Prostate gland (tissue), 2 donors: ENCODE data around the gene PPFIA2. TPM values are rescaled to one million over a fixed set of nuclear protein-coding genes. Genes with fewer than 3 reads are reported as not detected.

Source experiments
- DNase-seq: peaks from one replicate; pipeline ENCODE4 v3.0.0-alpha.2; 2019; ENCODE audit warnings: low spot score
- H3K27ac ChIP-seq, 2 donors: fragments of 200-600 bp; sonication (generic); 2 replicates each; pipeline ENCODE4 v1.5.1; 2017 to 2019
- H3K27me3 ChIP-seq: fragments of 200-600 bp; sonication (generic); replicated peaks from 2 replicates; pipeline ENCODE4 v1.5.1; 2019; ENCODE audit not compliant: insufficient read depth
- H3K36me3 ChIP-seq, 2 donors: fragments of 200-600 bp; sonication (generic); 1 replicate in 1 of 2; 2 replicates in 1 of 2; pipeline versions ENCODE4 v1.5.1 to v1.8.1; 2017 to 2019
- H3K4me1 ChIP-seq: fragments of 200-600 bp; sonication (generic); replicated peaks from 2 replicates; pipeline ENCODE4 v1.5.1; 2019
- H3K4me3 ChIP-seq, 2 donors: fragments of 200-600 bp; sonication (generic); 2 replicates each; pipeline ENCODE4 v1.5.1; 2017 to 2019
- H3K9me3 ChIP-seq: fragments of 200-600 bp; sonication (generic); 2 replicates; pipeline ENCODE4 v1.5.1; 2017
- CTCF ChIP-seq, 4 experiments: fragments of 200-600 bp in 2 of 4; fragments of 450-650 bp in 2 of 4; sonication (generic) in 2 of 4; IDR thresholded peaks; 1 replicate in 3 of 4; 2 replicates in 1 of 4; pipeline ENCODE4 v1.5.1; 2016 to 2019; ENCODE audit warnings: antibody characterized with exemption in 4 of 4, mild to moderate bottlenecking in 2 of 4, moderate library complexity in 2 of 4
- POLR2A ChIP-seq: fragments of 450-650 bp; IDR thresholded peaks from one replicate; pipeline ENCODE4 v1.6.1; 2016; ENCODE audit warnings: antibody characterized with exemption, mild to moderate bottlenecking
- POLR2AphosphoS5 ChIP-seq: sonication (generic); formaldehyde crosslinking; IDR thresholded peaks from one replicate; pipeline ENCODE4 v1.6.1; 2017; ENCODE audit warnings: antibody characterized with exemption
- WGBS: methylation state at CpG from one replicate; pipeline ENCODE4 v1.1.5; 2018; 5-methylcytosine and 5-hydroxymethylcytosine counted together
- intact Hi-C: fragments of 100-400 bp; cut with DNase I; formaldehyde crosslinking; loops from one replicate; pipeline ENCODE4 v1.14.2; 2022
- total RNA-seq, 2 donors: library from RNA; depleted of rRNA; stranded (reverse); fragments of >200 nt; gene quantifications; one replicate each; pipeline ENCODE4 v1.1.0, GENCODE V29; 2016

PPFIA2 gene
- total RNA-seq, 2 donors from 2014 or later = 7.3 to 22.9 TPM

DNA sequence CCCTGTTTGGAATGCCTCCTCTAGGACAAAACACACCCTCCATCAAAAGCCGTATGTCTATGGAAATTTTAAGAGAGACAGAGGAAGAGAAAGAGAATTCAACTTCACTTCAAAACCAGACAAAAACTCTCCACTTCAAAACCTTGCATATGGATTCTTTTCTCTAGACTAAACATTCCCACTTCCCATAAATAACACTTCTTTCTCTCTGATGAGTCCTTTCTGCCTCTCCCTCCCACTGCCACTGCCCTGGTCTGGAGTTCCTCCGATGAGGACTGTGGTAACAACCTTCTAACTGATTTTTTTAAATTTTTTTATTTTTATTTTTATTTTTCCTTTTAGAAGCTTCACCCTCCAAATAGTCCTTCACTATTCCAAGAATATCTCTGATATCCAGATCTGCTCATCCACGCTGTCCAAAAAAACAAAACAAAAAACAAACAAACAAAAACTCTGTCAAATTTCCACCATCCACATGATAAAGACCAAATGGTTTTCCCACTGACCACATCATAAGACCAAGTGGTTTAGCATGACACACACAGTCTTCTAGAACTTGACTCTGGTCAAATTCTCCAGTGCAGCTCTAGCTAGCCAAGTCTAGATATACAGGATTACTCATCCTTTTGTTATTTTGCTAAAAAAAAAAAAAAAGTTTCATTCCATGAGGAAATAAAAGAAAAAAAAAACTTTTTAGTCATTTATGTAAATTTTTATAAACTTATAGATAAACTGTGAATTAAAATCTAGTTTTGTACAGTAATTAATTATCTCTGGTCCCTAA is 256.0 kb downstream of the PPFIA2 start:
- no peak for DNase-seq
- WGBS = 61% methylated on average over 3 of the region's 3 CpGs
- Histone ChIP-seq H3K36me3 (no peaks in the 10 kb centered on the region), H3K27me3 (no peaks in the 10 kb centered on the region), H3K4me1 (no peaks in the 10 kb centered on the region), H3K9me3 (no peaks in the 10 kb centered on the region), H3K27ac (no peak overlapping the region), H3K4me3 (no peak overlapping the region)
- intact Hi-C loops = no loop called here
- TF ChIP-seq POLR2AphosphoS5 (no peak), CTCF (IDR thresholded peaks at IDR 0.05) (no peak), POLR2A (no peak)

- Histone ChIP-seq H3K4me3 (no peak overlapping the region), H3K4me1 (no peaks in the 10 kb centered on the region), H3K27me3 (no peaks in the 10 kb centered on the region), H3K9me3 (no peaks in the 10 kb centered on the region), H3K36me3 (no peaks in the 10 kb centered on the region), H3K27ac (no peak overlapping the region)
- intact Hi-C loops = no loop called here
- WGBS = 61% methylated on average over 2 of the region's 2 CpGs
- TF ChIP-seq POLR2A = no peak
- no peak for TF ChIP-seq CTCF (IDR thresholded peaks at IDR 0.05)
- no peak for TF ChIP-seq POLR2AphosphoS5
- no peak for DNase-seq
These were observed 258.4 kb downstream of the PPFIA2 start for GRCh38 chr12:81500788-81501187.

GRCh38 chr12:81499809-81500208 is 259.3 kb downstream of the PPFIA2 start:
- Histone ChIP-seq H3K36me3 (no peaks in the 10 kb centered on the region), H3K4me1 (no peaks in the 10 kb centered on the region), H3K27ac (no peak overlapping the region), H3K27me3 (no peaks in the 10 kb centered on the region), H3K9me3 (no peaks in the 10 kb centered on the region), H3K4me3 (no peak overlapping the region)
- no peak for DNase-seq
- WGBS = 62% methylated on average over 4 of the region's 4 CpGs
- intact Hi-C loops = no loop called here
- TF ChIP-seq CTCF (IDR thresholded peaks at IDR 0.05) = no peak
- no peak for TF ChIP-seq POLR2A
- no peak for TF ChIP-seq POLR2AphosphoS5

DNA sequence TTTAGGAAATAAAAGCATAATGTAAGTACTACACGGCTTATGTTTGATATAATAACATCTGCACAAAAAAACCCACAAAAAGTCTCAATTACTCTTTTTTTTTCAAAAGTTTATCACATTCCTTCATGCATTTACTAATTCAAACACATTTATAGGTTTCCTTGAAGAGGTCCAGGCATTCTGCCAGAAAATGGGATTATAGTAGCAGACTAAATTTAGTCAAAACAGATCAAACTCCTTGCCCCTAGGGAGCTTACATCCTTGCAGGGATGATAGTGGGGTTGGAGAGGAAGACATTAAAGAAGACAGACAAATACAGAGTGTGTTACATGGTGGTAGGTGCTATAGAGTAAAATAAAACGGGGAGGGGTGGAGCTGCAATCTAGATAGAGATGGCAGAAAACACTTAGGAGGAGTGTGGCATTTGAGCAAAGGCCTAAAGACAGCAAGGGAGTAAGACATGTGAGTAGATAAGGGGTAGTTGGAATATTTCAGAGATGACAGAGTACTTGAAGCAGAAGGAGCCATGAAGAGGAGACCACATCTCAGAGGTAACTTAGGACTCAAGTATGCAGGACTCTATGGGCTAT is 266.9 kb downstream of the PPFIA2 start:
- no peak overlapping the region for H3K4me3 ChIP-seq
- no peaks in the 10 kb centered on the region for H3K27me3 ChIP-seq
- H3K27ac ChIP-seq = no peak overlapping the region
- no peak for TF ChIP-seq POLR2A
- no peak for TF ChIP-seq CTCF (IDR thresholded peaks at IDR 0.05)
- no peak for TF ChIP-seq POLR2AphosphoS5
- 48% methylated on average over 2 of the region's 2 CpGs for WGBS
- no peaks in the 10 kb centered on the region for H3K36me3 ChIP-seq
- no peaks in the 10 kb centered on the region for H3K4me1 ChIP-seq
- intact Hi-C loops = no loop called here
- no peaks in the 10 kb centered on the region for H3K9me3 ChIP-seq
- DNase-seq = no peak

DNA sequence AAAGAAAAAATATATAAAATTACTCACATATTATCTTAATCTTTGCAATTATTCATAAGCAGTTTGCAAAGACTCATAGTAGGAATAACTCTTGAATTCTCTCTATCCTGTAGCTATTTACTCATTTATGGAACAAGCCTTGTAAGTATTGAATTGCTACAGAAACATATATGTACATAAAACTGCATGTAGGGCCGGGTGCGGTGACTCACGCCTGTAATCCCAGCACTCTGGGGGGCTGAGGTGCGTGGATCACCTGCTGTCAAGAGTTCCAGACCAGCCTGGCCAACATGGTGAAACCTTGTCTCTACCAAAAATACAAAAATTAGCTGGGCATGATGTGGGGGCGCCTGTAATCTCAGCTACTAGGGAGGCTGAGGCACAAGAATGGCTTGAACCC is 286.2 kb downstream of the PPFIA2 start:
- TF ChIP-seq POLR2AphosphoS5 = no peak
- no peak for TF ChIP-seq POLR2A
- TF ChIP-seq CTCF (IDR thresholded peaks at IDR 0.05) = no peak
- H3K27me3 ChIP-seq = no peaks in the 10 kb centered on the region
- WGBS = 92% methylated on average over 5 of the region's 5 CpGs
- intact Hi-C loops = no loop called here
- H3K36me3 ChIP-seq = no peaks in the 10 kb centered on the region
- no peak for DNase-seq
- H3K9me3 ChIP-seq = no peaks in the 10 kb centered on the region
- no peaks in the 10 kb centered on the region for H3K4me1 ChIP-seq
- H3K27ac ChIP-seq = no peak overlapping the region
- H3K4me3 ChIP-seq = no peak overlapping the region
